ENCODE results near the gene NFYC. TPM values are rescaled to one million over a fixed set of nuclear protein-coding genes. Genes with fewer than 3 reads are reported as not detected.

The NFYC gene
- total RNA-seq, 3 donors from 2014 or later: 42.7 to 69.7 (median 55.7) TPM

DNA sequence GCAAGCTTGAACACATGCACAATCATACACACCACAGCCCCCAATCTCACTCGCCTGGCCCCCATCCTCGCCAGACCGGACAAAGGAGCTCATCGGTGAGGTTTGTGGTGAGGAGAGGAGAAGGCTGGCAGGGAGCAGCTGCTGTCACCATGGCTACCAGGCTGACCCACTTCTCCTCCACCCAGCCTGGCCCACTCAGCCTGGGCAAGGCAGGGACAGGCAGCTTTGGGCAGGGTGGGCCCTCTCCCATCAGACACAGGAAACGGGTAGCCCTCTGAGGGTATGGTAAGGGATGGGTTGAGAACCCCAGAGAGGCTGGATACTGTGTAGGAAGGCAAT is 41.9 kb upstream of the NFYC start:
- intact Hi-C loops (cut with DNase I; ENCODE audit: low total_unique reads): no loop called here
- no peak for TF ChIP-seq CTCF (IDR thresholded peaks at IDR 0.05)
- no peak for TF ChIP-seq POLR2A (IDR thresholded peaks at IDR 0.05)
- no peak for TF ChIP-seq POLR2AphosphoS5 (IDR thresholded peaks at IDR 0.05)
- no peaks in the 10 kb centered on the region for H3K9me3 ChIP-seq
- H3K4me3 ChIP-seq: no peak overlapping the region
- no peak overlapping the region for H3K27ac ChIP-seq
- H3K27me3 ChIP-seq: peaks cover 0 to 5% of the 10 kb centered on the region in 2 donors
- no peaks in the 10 kb centered on the region for H3K36me3 ChIP-seq
- DNase-seq (ENCODE audit: low spot score in 2 of 2): no peak
- H3K4me1 ChIP-seq: no peaks in the 10 kb centered on the region

DNA sequence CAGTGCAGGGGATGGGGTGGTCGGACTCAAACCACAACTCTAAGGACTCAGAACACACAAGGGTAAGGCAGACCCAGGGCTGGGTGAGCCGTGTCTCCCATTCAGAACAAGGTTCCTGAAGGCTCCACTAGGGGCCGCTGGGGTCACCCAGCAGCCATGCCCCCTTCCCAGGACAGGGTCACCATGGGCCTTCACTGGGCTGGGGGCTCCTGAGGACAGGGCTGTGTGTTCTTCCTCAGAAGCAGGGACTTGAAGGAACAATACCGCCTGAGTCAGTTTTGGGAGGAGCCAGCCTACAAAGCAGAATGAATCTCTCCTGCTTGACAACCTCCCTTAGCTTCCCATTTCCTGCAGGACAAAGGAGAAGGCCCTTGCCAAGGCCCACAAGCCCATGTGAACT is 41.4 kb upstream of the NFYC start:
- no peak for TF ChIP-seq POLR2AphosphoS5 (IDR thresholded peaks at IDR 0.05)
- TF ChIP-seq CTCF (IDR thresholded peaks at IDR 0.05): no peak
- TF ChIP-seq POLR2A (IDR thresholded peaks at IDR 0.05): no peak
- Histone ChIP-seq H3K4me3 (no peak overlapping the region), H3K36me3 (no peaks in the 10 kb centered on the region), H3K27me3 (peaks cover 0 to 5% of the 10 kb centered on the region in 2 donors), H3K9me3 (no peaks in the 10 kb centered on the region), H3K27ac (no peak overlapping the region), H3K4me1 (no peaks in the 10 kb centered on the region)
- DNase-seq (ENCODE audit: low spot score in 2 of 2): no peak
- intact Hi-C loops (cut with DNase I; ENCODE audit: low total_unique reads): no loop called here

DNA sequence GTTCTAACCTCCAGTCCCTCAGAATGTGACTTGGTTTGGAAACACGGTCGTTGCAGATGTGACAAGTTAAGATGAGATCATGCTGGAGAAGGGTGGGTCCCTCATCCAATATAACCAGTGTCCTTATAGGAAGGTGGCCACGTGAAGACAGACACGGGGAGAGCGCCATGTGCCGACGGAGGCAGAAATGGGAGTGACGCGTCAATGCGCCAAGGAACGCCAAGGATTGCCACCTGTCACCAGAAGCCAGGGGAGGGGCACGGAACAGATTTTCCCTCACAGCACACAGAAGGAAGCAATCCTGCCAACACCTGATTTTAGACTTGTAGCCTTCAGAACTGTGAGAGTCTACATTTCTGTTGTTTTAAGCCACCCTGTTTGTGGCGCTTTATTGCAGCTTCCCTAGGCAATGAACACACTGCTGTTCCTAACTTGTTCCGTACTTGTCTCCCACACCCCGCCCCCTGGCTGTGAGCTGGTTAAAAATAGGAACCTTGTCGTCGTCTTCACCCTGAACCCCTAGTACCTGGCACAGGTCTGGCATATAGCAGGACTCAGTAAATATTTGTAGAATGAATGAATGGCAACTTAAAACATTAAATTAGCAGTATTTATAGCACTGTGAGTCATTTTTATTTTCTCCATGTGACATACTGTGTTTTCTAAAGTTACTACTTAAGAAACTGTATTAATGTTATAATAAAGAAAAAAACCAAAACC is 40.2 kb upstream of the NFYC start:
- H3K27me3 ChIP-seq: peaks cover 0 to 5% of the 10 kb centered on the region in 2 donors

DNA sequence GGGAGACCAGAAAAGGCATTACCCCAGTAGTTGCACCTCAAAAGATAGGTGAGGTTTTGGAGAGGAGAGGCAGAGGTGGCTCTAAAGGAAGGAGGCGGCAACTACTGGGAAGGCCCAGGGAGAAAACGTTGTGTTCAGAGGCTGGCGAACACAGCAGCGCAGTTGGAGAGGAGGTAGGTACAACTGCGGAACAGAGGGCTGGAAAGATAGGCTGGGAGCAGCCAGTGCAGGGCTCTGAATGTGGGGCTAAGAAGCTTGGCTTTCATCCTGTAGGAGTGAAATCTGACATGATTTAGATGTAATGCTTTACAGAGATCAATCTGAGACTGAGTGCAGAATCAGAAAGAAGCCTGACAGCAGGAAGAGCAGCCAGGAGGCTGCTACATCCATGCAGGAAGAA is 39.0 kb upstream of the NFYC start:
- H3K27me3 ChIP-seq: peaks cover 0 to 5% of the 10 kb centered on the region in 2 donors
- H3K4me3 ChIP-seq: no peak overlapping the region
- no peak for DNase-seq (ENCODE audit: low spot score in 2 of 2)
- H3K9me3 ChIP-seq: no peaks in the 10 kb centered on the region
- intact Hi-C loops (cut with DNase I; ENCODE audit: low total_unique reads): no loop called here
- H3K27ac ChIP-seq: no peak overlapping the region
- H3K36me3 ChIP-seq: no peaks in the 10 kb centered on the region
- H3K4me1 ChIP-seq: no peaks in the 10 kb centered on the region
- TF ChIP-seq CTCF (IDR thresholded peaks at IDR 0.05): no peak
- TF ChIP-seq POLR2AphosphoS5 (IDR thresholded peaks at IDR 0.05): no peak
- TF ChIP-seq POLR2A (IDR thresholded peaks at IDR 0.05): no peak

More for the DNA sequence above, 40.2 kb upstream of the NFYC start:
- H3K4me3 ChIP-seq: no peak overlapping the region
- H3K27ac ChIP-seq: no peak overlapping the region
- no peaks in the 10 kb centered on the region for H3K9me3 ChIP-seq
- TF ChIP-seq POLR2AphosphoS5 (IDR thresholded peaks at IDR 0.05) (no peak), CTCF (IDR thresholded peaks at IDR 0.05) (no peak), POLR2A (IDR thresholded peaks at IDR 0.05) (no peak)
- no peaks in the 10 kb centered on the region for H3K4me1 ChIP-seq
- no peak for DNase-seq (ENCODE audit: low spot score in 2 of 2)
- no peaks in the 10 kb centered on the region for H3K36me3 ChIP-seq
- intact Hi-C loops (cut with DNase I; ENCODE audit: low total_unique reads): no loop called here

DNA sequence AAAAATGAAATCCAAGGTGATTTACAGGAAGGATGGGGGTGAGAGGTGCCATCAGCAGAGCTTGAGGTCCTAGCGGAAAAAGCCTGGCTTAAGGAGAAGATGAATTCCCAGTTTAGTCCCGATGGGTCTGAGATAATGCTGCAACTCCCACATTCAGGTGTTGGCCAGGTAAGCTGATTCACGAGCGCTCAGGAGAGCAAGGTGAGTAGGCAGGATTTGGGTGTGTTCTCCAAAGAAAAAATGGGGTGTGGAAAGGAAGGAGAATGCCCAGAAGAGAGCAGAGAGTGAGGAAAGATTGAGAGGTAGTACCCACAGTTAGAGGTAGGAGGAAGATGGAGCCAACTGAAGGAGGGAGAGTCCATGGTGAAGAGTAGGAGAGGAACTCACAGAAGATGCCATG is 38.5 kb upstream of the NFYC start:
- TF ChIP-seq POLR2A (IDR thresholded peaks at IDR 0.05) (no peak), CTCF (IDR thresholded peaks at IDR 0.05) (no peak), POLR2AphosphoS5 (IDR thresholded peaks at IDR 0.05) (no peak)

More for the DNA sequence above, 38.5 kb upstream of the NFYC start:
- H3K36me3 ChIP-seq: no peaks in the 10 kb centered on the region
- no peak overlapping the region for H3K27ac ChIP-seq
- DNase-seq (ENCODE audit: low spot score in 2 of 2): no peak
- intact Hi-C loops (cut with DNase I; ENCODE audit: low total_unique reads): no loop called here
- H3K4me1 ChIP-seq: no peaks in the 10 kb centered on the region
- no peak overlapping the region for H3K4me3 ChIP-seq
- H3K27me3 ChIP-seq: peaks cover 0 to 5% of the 10 kb centered on the region in 2 donors
- H3K9me3 ChIP-seq: no peaks in the 10 kb centered on the region

Measured in breast epithelium (tissue), 4 donors.